Measurements from ENCODE around the gene FUT6.

FUT6 gene

GRCh38 chr19:5804516-5805461 is 34.7 kb downstream of the FUT6 start, which contains the start of gene NRTN:
NRTN (plus strand) TSS chr19:5805067; CDS start chr19:5824166, 19,099 bp downstream.
- peak; percentile 39 for DNase-seq

GRCh38 chr19:5803752-5804515 is 35.6 kb downstream of the FUT6 start:
- peak; percentile 97 for DNase-seq

- DNase-seq: no peak
Observed at GRCh38 chr19:5803441-5803751, 36.1 kb downstream of the FUT6 start.

- peak; percentile 92 for DNase-seq
Observed at GRCh38 chr19:5801796-5802619, 37.5 kb downstream of the FUT6 start.

- no peak for DNase-seq
Observed at GRCh38 chr19:5800361-5801270, 38.9 kb downstream of the FUT6 start.

GRCh38 chr19:5799247-5800241 is 40.0 kb downstream of the FUT6 start:
- no peak for DNase-seq

- DNase-seq: no peak
Observed at GRCh38 chr19:5798244-5798643, 41.3 kb downstream of the FUT6 start.

GRCh38 chr19:5795382-5795919 is 44.1 kb downstream of the FUT6 start:
- DNase-seq: no peak

- no peak for DNase-seq
Observed at GRCh38 chr19:5793188-5793587, 46.3 kb downstream of the FUT6 start.

- no peak for DNase-seq
Observed at GRCh38 chr19:5792224-5792623, 47.3 kb downstream of the FUT6 start.

GRCh38 chr19:5790559-5791520 is 48.7 kb downstream of the FUT6 start, which contains the start of gene DUS3L:
DUS3L (minus strand) TSS chr19:5791163; CDS start chr19:5791141, 22 bp downstream.
- DNase-seq: peak; percentile 99

- DNase-seq: no peak
Observed at GRCh38 chr19:5789886-5790558, 49.5 kb downstream of the FUT6 start.

- no peak for DNase-seq
Observed at GRCh38 chr19:5789351-5789761, 50.1 kb downstream of the FUT6 start.

- no peak for DNase-seq
Observed at GRCh38 chr19:5788422-5788821, 51.1 kb downstream of the FUT6 start.

- DNase-seq: no peak
Observed at GRCh38 chr19:5787409-5788182, 51.9 kb downstream of the FUT6 start.

GRCh38 chr19:5786593-5787408 is 52.7 kb downstream of the FUT6 start:
- no peak for DNase-seq

- no peak for DNase-seq
Observed at GRCh38 chr19:5785423-5785822, 54.1 kb downstream of the FUT6 start.
